Activated effector memory CD4-positive, alpha-beta T cell treated with Interleukin-2 at 50 U/mL for 16 hours (primary cell): ENCODE results near the gene AP2A2.

ENCODE experiments used
- DNase-seq: peaks from one replicate; pipeline ENCODE4 v3.0.0-alpha.2; 2020

AP2A2 gene

DNA sequence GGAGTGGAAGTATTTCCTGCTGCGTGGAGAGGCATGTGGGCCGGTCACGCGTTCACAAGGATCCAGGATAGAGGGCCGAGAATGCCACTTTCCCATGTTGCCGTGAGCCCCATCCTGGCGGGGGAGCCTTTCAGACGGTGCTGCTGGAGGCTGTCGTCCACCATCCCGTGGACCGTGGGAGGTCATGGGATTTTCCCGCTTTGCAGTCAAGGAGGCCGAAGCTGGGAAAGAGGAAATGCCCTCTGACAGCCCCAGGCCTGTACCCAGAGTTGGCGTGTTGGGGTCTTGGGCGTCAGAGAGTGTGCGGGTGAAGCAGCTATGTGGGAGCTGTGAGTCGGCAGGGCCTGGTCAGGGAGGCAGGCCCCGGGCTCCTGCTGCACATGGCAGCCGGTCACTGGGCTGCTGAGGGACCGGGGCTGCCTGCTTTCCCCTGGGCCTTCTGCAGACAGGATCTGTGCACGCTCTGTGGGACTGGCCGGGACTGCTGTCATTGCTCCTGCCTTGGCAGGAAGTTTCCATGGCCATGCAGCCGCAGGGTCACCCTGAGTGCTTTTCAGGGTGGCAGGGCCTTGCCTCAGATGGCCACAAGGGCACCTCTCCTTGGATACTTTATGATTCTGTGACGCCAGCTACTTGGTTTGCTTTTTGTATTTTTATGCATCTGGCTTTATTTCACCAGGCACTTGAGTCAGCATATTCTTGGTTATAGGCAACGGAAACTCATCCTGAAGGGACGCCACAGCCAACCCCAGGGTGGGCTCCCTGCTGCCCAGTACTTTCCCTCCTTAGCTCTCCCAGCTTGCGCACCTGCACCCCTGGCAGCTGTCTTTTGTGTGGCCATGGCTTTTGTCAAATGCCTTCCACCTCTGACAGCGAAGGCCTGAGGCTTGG is 52.4 kb downstream of the AP2A2 start:
- no peak for DNase-seq

DNA sequence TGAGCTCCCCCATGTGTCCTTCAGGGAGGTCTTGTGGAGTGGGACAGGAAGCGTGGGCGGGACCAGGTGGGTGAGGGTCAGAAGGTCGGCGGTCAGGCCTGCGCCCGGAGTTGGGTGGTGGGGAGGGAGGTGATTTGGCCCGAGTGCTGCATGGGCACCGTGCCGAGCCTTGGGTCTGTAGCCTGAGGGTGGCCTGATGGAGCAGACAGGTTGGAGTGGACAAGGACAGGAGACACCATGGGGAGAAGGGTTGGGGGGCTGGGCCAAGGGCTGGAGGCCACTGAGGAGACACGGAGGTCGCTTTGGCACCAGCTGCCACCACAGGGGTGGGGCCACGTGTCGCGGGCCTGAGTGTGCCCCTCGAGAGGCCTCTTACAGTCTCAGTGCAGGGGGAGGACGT is 53.1 kb downstream of the AP2A2 start:
- DNase-seq = no peak

DNA sequence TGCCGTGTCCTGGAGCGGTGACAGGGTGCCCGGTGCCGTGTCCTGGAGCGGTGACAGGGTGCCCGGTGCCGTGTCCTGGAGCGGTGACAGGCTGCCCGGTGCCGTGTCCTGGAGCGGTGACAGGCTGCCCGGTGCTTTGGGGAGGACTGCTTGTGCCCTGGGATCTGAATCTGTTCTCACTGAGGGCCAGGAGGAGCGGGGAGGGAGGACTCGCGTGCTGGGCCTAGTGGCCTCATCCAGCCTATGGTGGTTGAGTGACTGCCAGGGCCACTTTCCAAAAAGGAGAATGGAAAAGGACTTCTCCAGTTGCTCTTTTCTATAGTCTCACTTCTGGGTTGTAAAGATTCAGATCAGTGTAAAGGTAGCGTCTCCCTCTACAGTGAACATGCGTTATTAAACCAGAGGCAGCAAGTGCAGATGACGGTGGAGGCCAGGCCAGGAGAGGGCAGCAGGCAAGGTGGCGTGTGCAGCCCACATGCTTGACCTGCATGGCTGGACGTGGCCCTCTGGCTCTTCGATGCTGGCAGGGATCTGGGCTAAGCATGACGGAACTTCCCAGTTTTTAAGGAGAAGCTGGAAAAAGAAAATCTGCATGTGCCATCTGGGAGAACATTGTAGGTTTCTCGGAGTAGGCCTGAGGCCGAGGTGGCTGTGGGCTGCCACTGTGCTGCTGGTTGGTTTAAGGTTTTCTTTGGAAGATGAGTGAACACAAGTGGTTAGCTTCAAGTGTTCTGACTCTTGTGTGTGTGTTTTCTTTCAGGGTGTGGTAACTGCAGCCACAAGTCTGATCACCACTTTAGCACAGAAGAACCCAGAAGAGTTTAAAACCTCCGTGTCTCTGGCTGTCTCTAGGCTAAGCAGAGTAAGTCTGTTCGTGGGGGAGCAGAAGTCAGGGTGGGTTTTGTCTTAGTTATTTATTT is 55.0 kb downstream of the AP2A2 start:
- DNase-seq = no peak

DNA sequence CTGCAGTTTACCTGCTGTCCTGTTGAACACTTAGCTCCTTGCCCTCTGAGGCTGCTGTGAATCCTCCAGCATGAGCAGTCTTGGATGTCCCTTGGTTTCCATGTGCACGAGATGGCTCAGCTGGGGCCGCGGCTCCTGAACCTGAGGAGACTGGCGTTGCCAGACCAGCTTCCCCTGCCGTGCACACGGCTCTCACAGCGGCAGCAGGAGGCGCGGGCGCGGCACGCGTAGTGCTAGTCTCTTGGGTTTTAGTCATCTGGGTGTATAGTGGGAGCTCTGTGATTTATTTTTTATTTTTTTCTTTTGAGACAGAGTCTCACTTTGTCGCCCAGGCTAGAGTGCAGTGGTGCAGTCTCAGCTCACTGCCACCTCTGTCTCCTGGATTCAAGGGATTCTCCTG is 56.1 kb downstream of the AP2A2 start:
- DNase-seq = no peak

DNA sequence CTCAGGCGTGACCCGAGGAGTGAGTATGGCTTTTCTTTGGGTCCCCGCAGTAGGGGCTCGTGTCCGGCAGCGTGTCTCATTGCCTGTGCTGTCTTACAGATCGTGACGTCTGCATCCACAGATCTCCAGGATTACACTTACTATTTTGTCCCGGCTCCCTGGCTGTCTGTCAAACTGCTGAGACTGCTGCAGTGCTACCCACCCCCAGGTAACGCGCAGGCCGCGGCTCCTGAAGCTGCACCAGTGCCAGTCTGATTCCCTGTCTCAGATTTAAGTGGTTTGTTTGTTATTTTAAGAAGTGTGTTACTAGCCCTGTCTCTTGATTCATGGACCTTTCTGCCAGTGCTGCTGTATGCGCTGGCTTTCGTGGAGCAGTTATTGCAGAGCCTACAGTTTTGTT is 58.9 kb downstream of the AP2A2 start:
- DNase-seq = no peak

DNA sequence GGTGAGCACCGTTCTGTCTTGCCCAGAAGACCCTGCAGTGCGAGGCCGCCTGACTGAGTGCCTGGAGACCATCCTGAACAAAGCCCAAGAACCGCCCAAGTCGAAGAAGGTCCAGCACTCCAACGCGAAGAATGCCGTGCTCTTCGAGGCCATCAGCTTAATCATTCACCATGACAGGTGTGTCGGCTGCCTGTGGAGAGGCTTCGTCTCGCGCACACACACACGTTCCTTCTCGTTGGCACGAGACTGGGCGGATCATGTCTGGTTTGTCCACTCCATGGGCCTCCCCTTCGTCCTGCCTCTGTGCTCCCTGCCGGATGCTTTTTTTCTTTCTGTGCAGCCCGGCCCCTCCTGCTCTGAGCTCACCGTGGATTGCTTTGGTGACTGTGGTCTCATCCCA is 59.7 kb downstream of the AP2A2 start:
- no peak for DNase-seq

DNA sequence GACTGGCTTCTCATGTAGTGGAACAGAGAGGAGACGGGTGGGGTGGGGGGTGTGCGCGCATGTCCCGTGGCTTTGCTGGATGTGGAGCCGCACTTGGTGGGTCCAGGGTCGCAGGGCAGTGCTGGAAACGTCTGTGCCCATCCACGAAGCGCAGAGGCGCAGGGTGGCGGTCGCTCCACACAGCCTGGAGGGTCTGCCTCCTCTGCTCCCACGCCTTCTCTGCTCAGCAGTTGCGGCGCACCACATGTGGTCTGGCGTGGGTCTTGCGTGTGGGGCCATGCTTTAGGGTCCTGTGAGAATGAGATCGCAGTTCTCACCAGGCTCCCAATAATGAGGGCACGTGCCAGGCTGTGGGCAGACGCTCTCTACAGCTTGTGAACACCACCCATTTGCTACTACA is 60.2 kb downstream of the AP2A2 start:
- DNase-seq = no peak

DNA sequence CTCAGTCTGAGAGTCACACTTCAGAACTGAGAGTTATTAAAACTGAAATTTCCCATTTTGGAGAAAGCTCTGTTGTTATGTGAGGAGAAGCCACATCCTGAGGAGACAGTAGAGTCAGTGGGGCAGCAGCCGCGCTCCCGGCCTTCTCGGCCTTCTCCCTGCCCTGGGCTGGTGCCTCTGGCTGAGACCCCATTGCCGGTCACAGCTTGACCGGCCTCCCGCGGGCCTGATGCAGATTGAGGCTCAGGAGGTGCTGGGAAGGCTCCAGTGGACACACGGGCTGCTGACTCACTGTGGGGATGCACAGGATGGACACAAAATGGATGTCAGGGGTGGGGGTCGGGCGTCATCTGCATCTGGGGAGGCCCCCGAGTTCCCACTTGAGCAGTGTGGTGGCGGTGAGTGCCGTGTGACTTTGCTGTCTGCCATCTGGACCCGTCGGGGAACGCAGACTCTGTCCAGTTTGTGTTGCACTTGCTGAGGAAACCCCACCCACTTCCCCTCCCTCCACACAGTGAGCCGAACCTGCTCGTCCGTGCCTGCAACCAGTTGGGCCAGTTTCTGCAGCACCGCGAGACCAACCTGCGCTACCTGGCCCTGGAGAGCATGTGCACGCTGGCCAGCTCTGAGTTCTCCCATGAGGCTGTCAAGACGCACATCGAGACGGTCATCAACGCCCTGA is 60.7 kb downstream of the AP2A2 start:
- no peak for DNase-seq

DNA sequence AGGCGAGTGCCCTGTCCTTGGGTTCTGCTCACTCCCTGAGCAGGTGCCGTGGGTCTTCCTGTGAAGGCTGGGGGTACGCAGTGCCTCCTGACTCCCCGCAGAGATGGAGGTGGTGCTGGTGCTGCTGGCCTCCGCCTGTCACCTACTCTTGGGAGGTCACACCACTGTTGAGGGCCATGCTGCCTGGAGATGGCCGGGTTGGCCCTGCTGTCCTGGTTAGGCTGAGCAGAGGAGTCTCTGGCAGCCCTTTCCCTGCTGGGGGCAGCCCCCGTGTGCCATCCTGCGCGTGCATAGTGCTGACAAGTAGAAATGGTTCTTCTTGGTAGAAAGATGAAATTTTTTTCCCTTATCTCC is 61.3 kb downstream of the AP2A2 start:
- DNase-seq = no peak

DNA sequence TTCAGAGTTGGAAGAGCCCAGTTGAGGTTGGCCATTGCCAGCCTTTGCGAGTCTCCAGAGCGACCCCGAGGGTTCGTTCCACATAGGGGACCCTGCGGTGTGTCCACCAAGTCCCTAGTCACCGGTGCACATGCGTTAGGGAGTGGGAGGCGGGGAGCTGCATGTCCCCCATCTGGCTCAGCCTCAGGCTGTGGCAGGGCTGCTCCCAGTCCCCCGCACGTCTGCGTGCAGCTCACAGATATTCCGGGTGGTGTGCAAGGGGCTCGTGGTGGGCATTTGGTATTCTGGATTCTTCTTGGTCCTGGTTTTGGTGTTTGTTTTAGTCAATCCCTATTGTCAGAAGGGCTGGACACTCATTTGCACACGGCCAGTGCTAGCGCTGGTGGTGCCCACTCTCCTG is 62.0 kb downstream of the AP2A2 start:
- no peak for DNase-seq

DNA sequence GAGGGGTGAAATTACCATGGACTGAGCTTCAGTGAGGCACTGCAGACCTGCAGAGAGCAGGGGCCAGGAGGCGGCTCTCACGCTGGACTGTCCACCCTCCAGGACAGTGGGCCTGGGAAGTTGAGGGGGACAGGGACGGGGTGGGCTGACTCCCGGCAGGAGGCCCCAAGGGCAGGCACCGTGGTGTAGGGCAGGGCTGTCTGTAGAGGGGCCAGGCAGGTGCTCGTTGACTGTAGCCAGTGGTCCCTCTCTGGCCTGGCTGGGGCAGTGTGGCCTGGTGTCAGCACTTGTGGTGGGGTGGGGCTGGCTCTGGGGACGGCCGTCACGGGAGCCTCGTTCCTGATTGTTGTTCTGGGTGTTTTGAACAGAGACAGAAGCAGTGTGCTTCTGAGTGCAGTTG is 64.4 kb downstream of the AP2A2 start:
- DNase-seq = no peak

DNA sequence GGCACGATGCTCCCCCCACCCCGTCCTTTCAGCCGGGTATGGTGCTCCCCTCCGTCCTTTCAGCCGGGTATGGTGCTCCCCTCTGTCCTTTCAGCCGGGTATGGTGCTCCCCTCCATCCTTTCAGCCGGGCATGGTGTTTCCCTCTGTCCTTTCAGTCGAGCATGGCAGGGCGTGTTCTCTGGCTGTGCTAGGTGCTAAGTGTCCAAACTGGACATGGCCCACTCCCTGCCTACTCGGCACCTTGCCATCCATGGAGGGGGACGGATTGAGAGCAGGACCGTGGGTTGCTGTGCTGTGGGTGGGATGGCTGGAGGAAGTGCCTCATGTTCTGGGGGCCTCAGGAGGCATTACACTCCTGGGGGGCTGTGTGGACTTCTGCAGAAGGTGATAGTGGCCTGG is 65.4 kb downstream of the AP2A2 start:
- no peak for DNase-seq

DNA sequence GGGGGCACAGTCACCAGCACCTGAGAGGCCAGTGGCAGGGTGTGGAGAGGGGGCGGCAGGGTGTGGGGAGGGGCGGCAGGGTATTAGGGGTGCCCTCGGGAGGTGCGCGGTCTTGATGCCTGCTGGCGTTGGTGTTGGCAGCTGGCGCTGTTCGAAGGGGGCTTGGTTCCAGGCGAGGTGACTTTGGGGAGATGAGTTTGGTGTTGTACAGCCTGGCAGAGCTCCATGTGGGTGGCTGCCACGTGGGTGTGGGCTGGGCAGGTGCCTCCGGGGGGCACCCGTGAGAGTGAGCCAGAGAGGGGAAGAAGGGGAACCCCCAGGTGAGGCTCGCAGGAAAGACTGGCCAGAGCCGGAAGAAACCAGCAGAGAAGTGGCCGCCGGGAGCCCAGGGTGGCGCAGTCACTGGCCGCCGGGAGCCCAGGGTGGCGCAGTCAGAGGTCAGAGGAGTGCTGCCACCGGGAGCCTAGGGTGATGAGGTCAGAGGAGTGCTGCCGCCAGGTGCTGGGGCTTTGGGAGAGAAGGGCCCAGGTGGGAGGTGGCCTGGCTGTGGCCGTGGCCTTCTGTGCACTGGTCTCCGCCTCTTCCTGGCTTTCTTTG is 66.1 kb downstream of the AP2A2 start:
- no peak for DNase-seq

DNA sequence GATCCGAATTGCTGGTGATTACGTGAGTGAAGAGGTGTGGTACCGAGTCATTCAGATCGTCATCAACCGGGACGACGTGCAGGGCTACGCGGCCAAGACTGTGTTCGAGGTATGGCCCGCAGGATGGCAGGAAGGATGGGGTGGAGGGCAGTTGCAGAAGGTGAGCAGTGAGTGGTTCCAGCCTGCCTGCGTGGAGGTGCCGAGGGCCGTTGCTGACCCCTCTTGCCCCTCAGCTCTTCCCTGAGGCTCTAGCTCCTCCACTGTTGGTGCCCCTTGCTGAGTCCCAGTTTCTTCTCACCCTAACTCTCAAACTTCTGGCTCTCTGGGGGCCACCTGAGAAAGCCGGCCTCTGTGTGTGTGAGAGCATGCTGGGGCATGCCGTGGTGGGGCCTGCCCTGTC is 66.9 kb downstream of the AP2A2 start:
- DNase-seq = no peak

DNA sequence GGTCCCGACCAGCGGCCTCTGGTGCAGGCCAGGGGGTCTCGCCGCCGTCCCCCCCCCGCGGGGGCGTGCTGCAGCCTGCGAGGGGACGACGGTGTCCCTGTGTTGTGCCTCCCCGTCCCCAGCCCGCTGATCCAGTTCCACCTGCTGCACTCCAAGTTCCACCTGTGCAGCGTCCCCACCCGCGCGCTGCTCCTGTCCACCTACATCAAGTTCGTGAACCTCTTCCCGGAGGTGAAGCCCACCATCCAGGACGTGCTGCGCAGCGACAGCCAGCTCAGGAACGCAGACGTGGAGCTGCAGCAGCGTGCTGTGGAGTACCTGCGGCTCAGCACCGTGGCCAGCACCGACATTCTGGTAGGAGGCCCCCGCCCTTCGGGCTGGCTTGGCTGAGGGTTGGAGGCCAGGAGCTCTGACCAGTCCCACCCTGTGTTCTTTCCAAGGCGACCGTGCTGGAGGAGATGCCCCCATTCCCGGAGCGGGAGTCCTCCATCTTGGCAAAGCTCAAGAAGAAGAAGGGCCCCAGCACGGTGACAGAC is 68.0 kb downstream of the AP2A2 start:
- DNase-seq = no peak

DNA sequence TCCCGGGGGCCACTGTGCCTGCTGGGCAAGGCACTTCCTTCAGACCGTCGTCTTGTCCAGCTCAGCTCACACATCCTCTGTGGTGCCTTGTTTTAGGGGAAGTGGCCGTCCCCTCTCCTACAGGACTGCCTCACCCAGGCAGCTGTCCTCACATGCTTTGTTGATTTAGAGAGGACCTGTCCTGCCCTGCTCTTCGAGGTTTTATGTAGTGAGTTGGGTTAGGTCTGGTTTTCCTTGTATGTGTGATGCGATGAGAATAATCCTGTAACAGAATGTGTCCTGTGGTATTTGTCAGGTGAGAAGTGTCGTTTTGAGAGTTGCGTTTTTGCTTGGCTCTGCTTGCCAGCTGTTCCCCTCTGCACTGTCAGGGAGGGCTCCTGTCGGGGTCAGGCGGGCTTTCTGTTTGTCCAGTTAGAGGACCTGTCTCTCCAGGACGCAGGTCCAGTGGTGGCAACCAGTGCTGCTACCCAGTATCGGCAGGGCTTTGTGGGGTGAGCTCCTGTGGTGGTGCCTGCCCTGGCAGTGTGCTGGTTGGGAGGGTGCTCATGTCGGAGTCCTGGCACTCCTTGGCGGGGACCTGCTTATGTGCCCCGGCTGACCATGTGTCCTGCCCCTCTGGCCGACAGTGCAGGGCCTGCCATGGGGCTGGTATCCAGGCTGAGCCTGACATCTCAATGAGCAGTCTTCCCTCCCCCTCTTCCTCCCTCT is 69.5 kb downstream of the AP2A2 start:
- DNase-seq = no peak

DNA sequence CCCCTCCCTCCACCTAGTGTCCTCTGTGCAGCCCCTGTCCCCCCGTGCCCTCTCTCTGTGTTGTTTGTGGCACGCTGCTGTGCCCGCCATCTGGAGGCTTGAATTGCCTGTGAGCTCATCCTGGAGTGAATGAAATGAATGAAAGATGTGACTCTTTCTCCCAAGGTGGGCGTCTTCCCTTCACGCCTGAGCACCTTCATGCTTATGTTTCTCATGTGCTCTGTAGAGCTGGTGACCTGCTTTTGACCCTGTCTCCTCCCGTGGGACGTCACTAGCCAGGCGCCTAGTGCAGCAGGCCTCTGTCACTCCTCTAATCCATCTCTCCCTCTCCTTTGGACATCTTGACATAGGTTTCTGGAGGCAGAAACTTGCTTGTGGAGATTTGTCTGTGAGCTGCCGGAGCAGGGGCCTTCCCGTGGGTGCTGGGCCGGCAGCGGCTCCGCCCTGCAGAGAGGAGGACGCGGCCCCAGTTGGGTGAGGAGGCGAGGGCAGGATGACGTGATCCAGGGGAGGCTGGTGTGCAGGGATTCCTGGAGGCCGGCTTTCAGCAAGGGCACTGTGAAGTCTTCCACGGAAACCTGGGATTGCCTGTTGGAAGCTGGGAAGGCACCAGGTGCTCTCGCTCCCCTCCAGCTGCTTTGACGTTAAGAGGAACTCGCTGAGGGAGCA is 70.2 kb downstream of the AP2A2 start:
- DNase-seq = no peak

DNA sequence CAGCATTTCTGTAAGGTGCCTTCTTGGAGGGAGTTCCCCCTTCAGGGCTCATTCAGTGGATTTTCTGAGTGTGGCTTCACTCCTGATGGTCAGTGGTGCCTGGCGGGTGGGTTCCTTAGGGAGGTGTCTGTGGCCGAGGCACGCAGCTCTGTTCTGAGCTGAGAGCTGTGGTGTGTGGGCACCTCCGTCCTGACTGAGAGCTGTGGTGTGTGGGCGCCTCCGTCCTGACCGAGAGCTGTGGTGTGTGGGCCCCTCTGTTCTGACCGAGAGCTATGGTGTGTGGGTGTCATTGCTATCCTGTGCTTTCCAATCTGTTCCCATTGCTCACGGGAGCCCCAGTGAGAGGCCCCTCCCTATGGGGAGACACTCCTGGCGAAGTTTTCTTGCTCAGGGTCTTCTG is 71.0 kb downstream of the AP2A2 start:
- DNase-seq = no peak

DNA sequence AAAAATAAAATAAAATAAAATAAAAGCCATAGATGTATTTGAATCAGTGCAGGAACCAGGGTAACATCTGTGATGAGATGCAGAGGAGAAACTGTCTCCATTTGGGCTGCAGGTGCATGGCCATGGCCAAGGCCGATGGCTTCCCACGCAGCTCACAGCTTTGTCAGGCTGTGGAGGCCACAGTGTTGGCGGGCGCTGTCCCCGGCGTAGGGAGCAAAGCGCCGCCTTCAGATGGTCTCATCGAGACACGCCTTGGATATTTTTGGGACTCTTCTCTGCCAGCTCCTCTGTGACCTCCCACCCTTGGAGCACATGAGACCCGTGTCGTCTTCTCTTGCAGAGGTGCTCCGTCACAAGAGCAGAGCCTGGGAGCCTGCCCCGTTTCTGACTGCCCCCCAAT is 72.2 kb downstream of the AP2A2 start:
- no peak for DNase-seq

DNA sequence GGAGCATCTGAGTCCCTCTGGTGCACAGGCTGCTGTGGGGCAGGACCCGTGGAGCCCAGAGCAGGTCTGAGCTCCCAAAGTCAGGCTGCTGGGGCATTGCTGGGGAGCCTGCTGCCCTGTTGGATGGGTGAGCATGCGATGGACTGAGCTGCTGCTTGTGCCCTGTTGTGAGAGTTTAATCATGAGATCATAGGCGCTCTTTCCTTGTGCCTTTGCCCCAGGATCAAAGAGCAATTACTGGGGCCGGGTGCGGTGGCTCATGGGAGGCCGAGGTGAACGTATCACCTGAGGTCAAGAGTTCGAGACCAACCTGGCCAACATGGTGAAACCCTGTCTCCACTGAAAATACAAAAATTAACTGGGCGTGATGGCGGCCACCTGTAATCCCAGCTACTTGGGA is 73.3 kb downstream of the AP2A2 start:
- DNase-seq = no peak
